ENCODE results near the gene ANKRD1.
"Not testable (repeated sequence)": the region's sequence is repeated elsewhere in the genome, so short reads cannot be mapped to it uniquely, and the experiment has no call there.

The ANKRD1 gene

DNA sequence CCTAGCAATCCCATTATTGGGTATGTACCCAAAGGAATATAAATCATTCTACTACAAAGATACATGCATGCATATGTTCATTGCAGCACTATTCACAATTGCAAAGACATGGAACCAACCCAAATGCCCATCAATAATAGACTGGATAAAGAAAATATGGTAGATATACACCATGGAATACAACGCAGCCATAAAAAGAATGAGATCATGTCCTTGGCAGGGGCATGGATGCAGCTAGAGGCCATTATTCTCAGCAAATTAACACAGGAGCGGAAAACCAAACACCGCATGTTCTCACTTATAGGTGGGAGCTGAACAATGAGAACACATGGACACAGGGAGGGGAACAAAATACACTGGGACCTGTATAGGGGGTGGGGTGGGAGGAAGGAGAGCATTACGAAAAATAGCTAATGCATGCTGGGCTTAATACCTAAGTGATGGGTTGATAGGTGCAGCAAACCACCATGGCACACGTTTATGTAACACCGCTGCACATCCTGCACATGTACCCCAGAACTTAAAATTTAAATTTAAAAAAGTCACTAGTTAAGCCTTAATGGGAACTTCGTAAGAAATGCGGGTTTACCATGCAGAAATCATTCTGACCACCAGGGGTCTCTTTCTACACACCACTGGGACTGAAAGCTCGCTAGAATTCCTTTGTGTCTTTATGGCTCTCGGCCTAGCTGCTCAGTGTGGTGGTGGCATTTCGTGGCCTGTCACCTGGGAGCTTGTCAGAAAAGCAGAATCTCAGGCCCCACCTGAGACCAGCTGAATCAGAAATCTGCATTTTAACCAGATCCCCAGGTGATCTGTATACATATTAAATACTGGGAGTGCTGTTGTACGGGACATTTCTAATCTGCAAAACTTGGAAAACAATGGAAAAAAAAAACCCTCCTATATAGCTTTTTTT, 9.5 kb downstream of the ANKRD1 start:
- DNase-seq: peak; percentile 34

GRCh38 chr10:90906596-90906995, 14.3 kb downstream of the ANKRD1 start:
- DNase-seq: no peak

GRCh38 chr10:90905925-90906324, 15.0 kb downstream of the ANKRD1 start:
- DNase-seq: no peak

GRCh38 chr10:90896916-90897315, 24.0 kb downstream of the ANKRD1 start:
- not testable (repeated sequence) for DNase-seq

DNA sequence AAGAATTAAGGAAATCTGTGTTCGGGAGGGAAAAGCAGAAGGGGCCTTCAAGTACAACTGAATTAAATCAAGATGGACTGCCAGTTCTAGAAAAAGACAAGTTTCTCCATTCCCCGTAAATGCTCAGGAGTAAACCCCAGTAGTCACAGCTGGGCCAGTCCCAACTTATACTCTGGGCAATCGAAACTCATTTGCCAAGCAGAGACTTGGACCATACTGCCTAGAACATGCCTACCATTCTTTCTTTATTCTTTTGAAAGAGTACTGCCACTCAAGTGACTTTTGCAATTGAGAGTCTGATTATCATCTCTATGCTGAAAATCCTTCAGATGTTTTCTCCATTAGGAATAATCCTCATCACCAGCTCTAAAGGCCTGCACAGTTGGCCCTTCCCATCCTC, 27.7 kb downstream of the ANKRD1 start:
- no peak for DNase-seq

DNA sequence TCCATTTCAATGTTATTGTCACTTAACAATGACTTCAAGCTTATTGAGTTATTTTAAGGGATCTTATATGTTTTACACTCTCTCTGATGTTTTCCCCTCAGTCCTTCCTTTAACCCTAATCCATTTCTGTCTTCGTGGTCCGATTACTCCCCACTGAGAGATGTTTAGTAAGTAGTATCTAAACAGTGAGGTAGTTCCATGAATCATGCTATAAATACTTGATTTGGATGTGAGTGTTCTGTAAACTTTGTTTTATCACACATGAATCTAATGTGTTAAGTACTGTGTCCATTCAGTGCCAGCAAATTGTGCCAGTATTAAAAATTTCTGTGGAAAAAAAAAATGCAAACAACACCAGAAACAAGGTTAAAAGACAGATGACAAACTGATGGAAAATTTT, 30.5 kb downstream of the ANKRD1 start:
- DNase-seq: no peak

- no peak for DNase-seq
These were observed 31.3 kb downstream of the ANKRD1 start for GRCh38 chr10:90889636-90890035.

GRCh38 chr10:90888387-90888786, 32.5 kb downstream of the ANKRD1 start:
- no peak for DNase-seq

GRCh38 chr10:90887555-90887954, 33.3 kb downstream of the ANKRD1 start:
- no peak for DNase-seq

DNA sequence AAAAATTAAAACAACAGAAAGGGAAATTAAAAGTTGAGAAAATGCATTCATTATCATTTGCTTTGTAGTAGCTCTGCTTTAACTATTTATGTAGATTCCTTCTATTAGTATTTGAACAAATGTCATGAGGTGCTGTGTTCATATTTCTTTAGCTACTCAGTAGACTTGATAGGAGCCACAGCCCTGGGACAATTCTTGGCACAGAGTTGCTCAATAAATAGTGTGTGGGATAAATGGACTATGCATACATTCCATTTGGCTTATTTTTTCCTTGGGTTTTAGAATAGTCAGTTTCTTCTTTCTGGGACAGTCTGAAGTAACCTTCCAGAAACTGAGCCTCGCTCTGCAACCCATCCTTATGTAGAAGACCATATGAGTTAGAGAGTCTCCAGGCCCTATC, 35.7 kb downstream of the ANKRD1 start:
- no peak for DNase-seq

GRCh38 chr10:90884431-90884830, 36.5 kb downstream of the ANKRD1 start:
- DNase-seq: no peak

GRCh38 chr10:90880059-90880719, 40.7 kb downstream of the ANKRD1 start:
- not testable (repeated sequence) for DNase-seq

DNA sequence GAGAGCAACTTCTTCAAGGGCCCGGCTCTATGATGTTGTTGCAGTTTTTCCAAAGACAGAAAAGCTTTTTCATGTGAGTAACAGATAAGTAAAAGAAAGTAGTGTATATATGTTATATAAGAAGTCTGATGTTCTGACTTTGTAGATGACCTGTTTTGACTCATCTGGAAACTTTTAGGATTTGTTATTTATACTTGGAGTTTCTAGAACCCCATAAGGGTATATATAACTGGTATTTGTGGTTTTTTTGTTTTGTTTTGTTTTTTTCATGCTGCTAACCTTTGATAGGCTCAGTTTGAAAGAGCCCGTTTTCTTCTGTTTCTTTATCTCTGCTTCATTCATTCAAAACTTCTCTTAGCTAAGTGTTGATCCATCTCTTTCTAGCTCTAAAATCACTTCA, 41.8 kb downstream of the ANKRD1 start:
- DNase-seq: no peak

DNA sequence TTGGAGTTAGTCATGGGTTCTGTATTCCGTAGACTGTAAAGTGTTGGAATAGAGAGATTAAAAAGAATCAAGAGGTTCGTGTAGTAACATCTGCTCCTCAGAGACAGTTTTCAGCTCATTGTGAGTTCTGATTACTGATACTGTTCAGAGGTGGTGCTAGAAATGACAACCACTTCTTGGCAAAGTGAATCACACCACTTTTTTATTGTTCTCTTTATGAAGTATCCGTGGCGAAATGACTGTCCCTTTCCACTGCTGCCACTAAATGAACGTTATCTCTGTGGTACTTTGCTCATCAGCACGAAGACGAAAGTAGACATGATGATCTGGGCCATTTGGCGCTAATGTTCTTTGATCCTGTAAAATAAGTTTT, 48.3 kb downstream of the ANKRD1 start:
- no peak for DNase-seq

DNA sequence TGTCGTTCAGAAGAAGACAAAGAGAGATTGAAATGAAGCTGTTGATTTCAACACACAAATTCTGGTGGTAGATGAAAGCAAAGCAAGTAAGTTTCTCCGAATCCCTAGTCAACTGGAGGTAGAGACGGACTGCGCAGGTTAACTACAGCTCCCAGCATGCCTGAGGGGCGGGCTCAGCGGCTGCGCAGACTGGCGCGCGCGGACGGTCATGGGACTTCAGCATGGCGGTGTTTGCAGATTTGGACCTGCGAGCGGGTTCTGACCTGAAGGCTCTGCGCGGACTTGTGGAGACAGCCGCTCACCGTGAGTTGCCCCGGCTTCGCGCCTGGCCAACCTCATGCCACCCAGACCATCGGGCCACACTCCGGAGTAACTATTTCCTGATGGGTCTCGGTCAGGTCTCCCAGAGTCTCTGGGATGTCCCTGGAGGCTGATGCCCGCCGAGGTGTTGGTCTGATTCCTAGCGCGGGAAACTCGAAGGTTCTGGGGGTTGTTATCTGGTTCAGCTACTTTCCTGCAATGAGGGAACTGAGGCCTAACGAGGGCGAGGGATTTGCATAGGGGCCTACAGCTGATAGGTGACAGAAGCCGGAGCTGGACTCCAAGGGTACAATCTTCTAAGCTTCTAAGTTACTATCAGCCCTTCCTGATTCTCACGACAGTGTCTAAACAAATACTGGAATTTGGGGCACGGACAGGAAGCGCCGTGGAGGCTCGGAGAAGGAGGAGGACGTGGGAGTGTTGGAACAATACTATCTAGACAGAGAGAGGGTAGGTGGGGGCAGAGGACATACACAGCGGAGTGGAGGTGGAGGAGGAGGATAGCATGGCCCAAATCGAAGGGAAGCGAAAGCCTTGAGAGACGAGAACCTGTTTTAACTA, 48.9 kb downstream of the ANKRD1 start, which contains the start of gene RPP30:
TSS of gene RPP30 (plus strand) at position 209 of the 882 bp plus-strand sequence. CDS start at position 222, 13 bp downstream.
- peak; percentile 28 for DNase-seq

DNA sequence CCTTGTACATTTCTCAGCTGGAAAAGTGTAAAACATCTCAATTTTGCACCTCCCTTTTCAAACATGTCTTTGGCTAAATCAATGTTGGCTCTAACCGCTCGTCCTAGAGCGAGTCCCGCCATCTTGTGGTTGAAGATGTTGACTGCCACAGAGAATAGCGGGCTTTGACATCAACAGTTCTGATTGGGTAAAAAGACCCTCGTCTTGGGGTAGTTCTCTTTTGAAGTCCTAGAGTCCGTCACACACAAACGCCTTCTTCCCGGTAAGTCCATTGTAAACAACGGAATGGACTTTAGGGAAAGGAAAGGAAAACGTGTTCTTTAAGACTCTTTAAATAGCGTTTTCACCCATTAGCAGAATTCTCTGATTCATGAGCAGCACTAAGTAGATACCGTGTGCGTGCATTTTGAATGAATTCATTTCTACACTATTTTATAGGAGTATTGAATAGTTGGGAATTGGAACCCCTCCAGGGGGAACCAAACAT, 49.6 kb downstream of the ANKRD1 start:
- no peak for DNase-seq

DNA sequence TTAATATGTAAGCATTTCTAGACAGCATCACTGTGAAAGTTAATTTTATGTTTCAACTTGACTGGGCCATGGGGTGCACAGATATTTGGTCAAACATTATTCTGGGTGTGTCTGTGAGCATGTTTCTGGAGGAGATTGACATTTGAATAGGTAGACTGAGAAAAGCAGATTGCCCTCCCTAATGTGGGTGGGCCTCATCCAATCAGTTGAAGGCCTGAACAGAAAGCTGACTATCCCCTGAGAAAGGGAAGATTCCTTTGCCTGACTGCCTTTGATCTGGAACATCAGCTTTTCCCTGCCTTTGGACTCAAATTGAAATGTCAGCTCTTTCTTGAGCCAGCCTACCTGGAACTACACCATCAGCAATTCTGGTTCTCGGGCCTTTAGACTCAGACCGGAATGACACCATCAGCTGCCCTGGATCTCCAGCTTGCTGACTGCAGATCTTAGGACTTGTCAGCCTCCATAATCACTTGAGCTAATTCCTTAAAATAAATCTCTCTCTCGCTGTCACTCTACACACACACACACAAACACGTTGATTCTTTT, 54.8 kb downstream of the ANKRD1 start:
- DNase-seq: no peak

DNA sequence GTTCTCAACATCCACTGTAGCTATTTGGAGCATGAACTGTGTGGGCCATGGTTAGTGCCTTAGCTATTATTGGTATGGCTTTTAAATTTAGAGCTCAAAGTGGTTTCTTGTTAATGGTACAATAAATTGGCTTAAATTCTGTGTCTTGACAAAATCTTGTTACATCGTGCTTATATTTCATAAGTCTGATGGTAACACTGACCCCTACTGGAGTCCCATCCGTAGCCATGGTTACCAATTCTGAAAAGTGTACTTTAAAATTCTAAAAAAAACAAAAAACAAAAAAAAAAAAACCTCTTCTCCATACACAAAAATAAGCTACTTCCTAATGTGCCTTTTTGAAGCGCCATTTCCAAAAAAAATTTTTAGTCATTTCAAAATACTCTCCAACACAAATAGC, 55.5 kb downstream of the ANKRD1 start:
- DNase-seq: no peak

DNA sequence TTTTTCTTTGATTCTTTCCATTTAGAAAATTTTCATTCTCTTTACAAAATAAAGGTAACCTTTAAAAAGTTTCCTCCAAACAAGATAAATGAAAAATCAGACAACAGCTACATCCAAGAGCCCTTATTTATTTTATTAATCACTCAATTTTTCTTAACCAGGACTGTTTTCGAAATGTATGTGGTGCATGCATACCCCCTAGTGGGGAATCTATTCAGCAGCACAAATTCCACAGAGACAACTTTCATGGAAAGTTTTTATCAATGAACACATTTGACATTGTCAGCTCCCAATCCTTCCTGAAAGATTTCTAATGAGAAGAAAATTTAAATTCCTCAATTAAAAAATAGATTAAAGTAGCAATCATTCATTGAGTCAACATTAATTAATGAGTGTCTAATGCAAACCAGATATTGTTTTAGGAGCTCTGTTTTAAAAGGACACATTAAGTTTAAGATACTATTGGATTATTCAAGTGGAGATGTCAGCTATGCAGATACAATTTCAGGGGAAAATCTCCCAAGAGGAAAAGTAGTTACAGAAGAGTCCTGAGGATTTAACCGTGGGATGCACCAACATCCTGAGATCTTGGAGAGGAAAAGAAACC, 57.9 kb downstream of the ANKRD1 start:
- no peak for DNase-seq
